K562 treated with DMSO at 1 percent for 24 hours (cell line): ENCODE data around the gene TP53I11. TPM values are rescaled to one million over a fixed set of nuclear protein-coding genes. Genes with fewer than 3 reads are reported as not detected.

Experiments
- total RNA-seq: library from RNA; unstranded; fragments of 300-600 nt; gene quantifications from 2 replicates; pipeline ENCODE4 v1.2.3, GENCODE V29; 2022; ENCODE audit warnings: low read depth; ENCODE audit not compliant: insufficient read depth

The TP53I11 gene
- total RNA-seq: 0.46 and 0.61 TPM in 2 replicates

GRCh38 chr11:44950625-44951476 is at the start of gene TP53I11:
Gene TP53I11, minus strand, starts transcription at chr11:44950883. Its CDS starts 12,548 bp downstream, at chr11:44938335.

Other genes starting within 250 kb of the TP53I11 start
- gene TSPAN18, start 223.9 kb downstream of the TP53I11 start, total RNA-seq: 6.0 and 7.2 TPM in 2 replicates
- gene PRDM11, start 195.8 kb upstream of the TP53I11 start, total RNA-seq: 0.44 and 0.85 TPM in 2 replicates